CD4-positive, alpha-beta T cell treated with Interleukin-2 at 100 ng/mL for 4 hours (primary cell): ENCODE data around the gene GPM6B.

ENCODE experiments used
- DNase-seq: peaks from one replicate; pipeline ENCODE4 v3.0.0-alpha.2; 2020; ENCODE audit warnings: low spot score

GPM6B gene

GRCh38 chrX:13824746-13825145 lies 7.9 kb upstream of the GPM6B start:
- DNase-seq: no peak

- no peak for DNase-seq
Observed at GRCh38 chrX:13821738-13822137, 4.8 kb upstream of the GPM6B start.

- DNase-seq: no peak
Observed at GRCh38 chrX:13816176-13816575, 717 bp downstream of the GPM6B start.

GRCh38 chrX:13815664-13816063 lies 1.2 kb downstream of the GPM6B start:
- no peak for DNase-seq

- DNase-seq: no peak
Observed at GRCh38 chrX:13808865-13809264, 8.0 kb downstream of the GPM6B start.

- DNase-seq: no peak
Observed at GRCh38 chrX:13808293-13808692, 8.6 kb downstream of the GPM6B start.

GRCh38 chrX:13805241-13805640 lies 11.7 kb downstream of the GPM6B start:
- DNase-seq: no peak

GRCh38 chrX:13803116-13803515 lies 13.8 kb downstream of the GPM6B start:
- DNase-seq: no peak

GRCh38 chrX:13798184-13798583 lies 18.7 kb downstream of the GPM6B start:
- no peak for DNase-seq

- no peak for DNase-seq
Observed at GRCh38 chrX:13797512-13797911, 19.4 kb downstream of the GPM6B start.

- DNase-seq: no peak
Observed at GRCh38 chrX:13794417-13794816, 22.5 kb downstream of the GPM6B start.

GRCh38 chrX:13793897-13794296 lies 23.0 kb downstream of the GPM6B start:
- no peak for DNase-seq

- DNase-seq: no peak
Observed at GRCh38 chrX:13791559-13791958, 25.3 kb downstream of the GPM6B start.

GRCh38 chrX:13791145-13791544 lies 25.7 kb downstream of the GPM6B start:
- DNase-seq: no peak

GRCh38 chrX:13790206-13791131 lies 26.4 kb downstream of the GPM6B start:
- no peak for DNase-seq

GRCh38 chrX:13786048-13786447 lies 30.8 kb downstream of the GPM6B start:
- no peak for DNase-seq

- no peak for DNase-seq
Observed at GRCh38 chrX:13780868-13781427, 35.9 kb downstream of the GPM6B start.

GRCh38 chrX:13778916-13779315 lies 38.0 kb downstream of the GPM6B start:
- DNase-seq: no peak

GRCh38 chrX:13776387-13776786 lies 40.5 kb downstream of the GPM6B start:
- DNase-seq: no peak

- DNase-seq: no peak
Observed at GRCh38 chrX:13775837-13776236, 41.1 kb downstream of the GPM6B start.

GRCh38 chrX:13774696-13775095 lies 42.2 kb downstream of the GPM6B start:
- DNase-seq: no peak

GRCh38 chrX:13770013-13770535 lies 46.8 kb downstream of the GPM6B start:
- DNase-seq: no peak

GRCh38 chrX:13768939-13769338 lies 48.0 kb downstream of the GPM6B start:
- no peak for DNase-seq
